Left lung (tissue), 10 donors: Measurements from ENCODE around the gene TAOK3. TPM values are rescaled to one million over a fixed set of nuclear protein-coding genes. Genes with fewer than 3 reads are reported as not detected.

Experiments used
- ATAC-seq: fragments of 200-7000 bp; cut with Tn5 transposase; one replicate; pipeline ENCODE4 v1.9.1; 2020; ENCODE audit warnings: moderate library complexity
- DNase-seq, 4 donors: peaks; one replicate each; pipeline ENCODE4 v3.0.0-alpha.2; 2013 to 2020
- H3K27ac ChIP-seq, 2 donors: fragments of 200-600 bp; sonication (generic) in 1 of 2; one replicate each; pipeline versions ENCODE4 v1.5.0 to v1.8.0; 2020 to 2021
- H3K27me3 ChIP-seq, 2 donors: fragments of 200-600 bp; sonication (generic) in 1 of 2; one replicate each; pipeline versions ENCODE4 v1.5.0 to v1.8.0; 2020 to 2021
- H3K36me3 ChIP-seq, 2 donors: fragments of 200-600 bp; sonication (generic) in 1 of 2; one replicate each; pipeline versions ENCODE4 v1.5.0 to v1.8.0; 2020 to 2021
- H3K4me1 ChIP-seq, 2 donors: fragments of 200-600 bp; one replicate each; pipeline ENCODE4 v1.8.0; 2021
- H3K4me3 ChIP-seq, 2 donors: fragments of 200-600 bp; sonication (generic) in 1 of 2; one replicate each; pipeline versions ENCODE4 v1.5.0 to v1.8.0; 2020 to 2021; ENCODE audit warnings: mild to moderate bottlenecking in 1 of 2
- H3K9me3 ChIP-seq, 2 donors: fragments of 200-600 bp; sonication (generic) in 1 of 2; one replicate each; pipeline versions ENCODE4 v1.5.0 to v1.8.0; 2020 to 2021
- CTCF ChIP-seq, 2 donors: fragments of 200-600 bp; sonication (generic) in 1 of 2; IDR thresholded peaks; one replicate each; pipeline versions ENCODE4 v1.5.0 to v1.8.0; 2021; ENCODE audit warnings: antibody characterized with exemption in 2 of 2
- intact Hi-C, 2 donors: fragments of 100-400 bp; cut with DNase I; formaldehyde crosslinking; loops; one replicate each; pipeline versions ENCODE4 v1.11.2 to v1.14.2; 2022
- polyA plus RNA-seq, 6 donors: library from polyadenylated mRNA; unstranded; fragments of 120-200 nt; gene quantifications; one replicate each; pipeline ENCODE4 v1.2.1, GENCODE V29; 2013; ENCODE audit not compliant: insufficient read length in 6 of 6
- total RNA-seq, 2 donors: library from RNA; stranded (reverse); fragmentation: NEBNext Ultra II Directional; extraction: Animal tissue kit (Norgen Biotek cat#: 25700); gene quantifications; one replicate each; pipeline ENCODE4 v1.2.1, GENCODE V29; 2021
- donor health status: DM: no; HTN: yes; CAD: no.
- donor health status: DM: no; HTN: no; CAD: no.

TAOK3 gene
- total and polyA plus RNA-seq, 8 donors: 39.5 to 61.8 (median 52.1) TPM

GRCh38 chr12:118120579-118121363 is 251.9 kb downstream of the TAOK3 start:
- H3K36me3 ChIP-seq: no peaks in the 10 kb centered on the region
- intact Hi-C loops: no loop called here
- no peaks in the 10 kb centered on the region for H3K9me3 ChIP-seq
- ATAC-seq (peak; percentile 91), DNase-seq (peak; percentile 49 to 82 (median 68))
- peaks cover 4 to 5% of the 10 kb centered on the region in 2 donors for H3K4me1 ChIP-seq
- H3K4me3 ChIP-seq: no peak overlapping the region
- no peak overlapping the region for H3K27ac ChIP-seq
- no peaks in the 10 kb centered on the region for H3K27me3 ChIP-seq
- peak; percentile 63 to 78 for TF ChIP-seq CTCF (IDR thresholded peaks at IDR 0.05)

GRCh38 chr12:118119449-118119879 is 253.2 kb downstream of the TAOK3 start:
- Histone ChIP-seq H3K9me3 (no peaks in the 10 kb centered on the region), H3K4me3 (no peak overlapping the region), H3K4me1 (peaks cover 4 to 5% of the 10 kb centered on the region in 2 donors), H3K27me3 (no peaks in the 10 kb centered on the region), H3K27ac (no peak overlapping the region), H3K36me3 (no peaks in the 10 kb centered on the region)
- DNase-seq (no peak), ATAC-seq (no peak)
- no peak for TF ChIP-seq CTCF (IDR thresholded peaks at IDR 0.05)
- intact Hi-C loops: no loop called here

- Histone ChIP-seq H3K36me3 (no peaks in the 10 kb centered on the region), H3K4me1 (peaks cover 0 to 10% of the 10 kb centered on the region in 2 donors), H3K9me3 (no peaks in the 10 kb centered on the region), H3K4me3 (no peak overlapping the region), H3K27me3 (peaks cover 0 to 4% of the 10 kb centered on the region in 2 donors), H3K27ac (no peak overlapping the region)
- TF ChIP-seq CTCF (IDR thresholded peaks at IDR 0.05): no peak
- no peak for DNase-seq
- no peak for ATAC-seq
- intact Hi-C loops: no loop called here
Measured at GRCh38 chr12:118109088-118109487, 263.6 kb downstream of the TAOK3 start.

- H3K27ac ChIP-seq: no peak overlapping the region
- intact Hi-C loops: no loop called here
Measured at GRCh38 chr12:118107694-118108093, 265.0 kb downstream of the TAOK3 start.

More at GRCh38 chr12:118107694-118108093, 265.0 kb downstream of the TAOK3 start:
- no peaks in the 10 kb centered on the region for H3K36me3 ChIP-seq
- H3K9me3 ChIP-seq: no peaks in the 10 kb centered on the region
- H3K4me3 ChIP-seq: no peak overlapping the region
- H3K4me1 ChIP-seq: peaks cover 0 to 19% of the 10 kb centered on the region in 2 donors
- peaks cover 0 to 17% of the 10 kb centered on the region in 2 donors for H3K27me3 ChIP-seq
- no peak for DNase-seq
- ATAC-seq: no peak
- no peak for TF ChIP-seq CTCF (IDR thresholded peaks at IDR 0.05)
